Measurements from ENCODE around the gene TNS3.
A peak's percentile ranks its signal among the peaks of the same experiment; 100 is the strongest.

The TNS3 gene

GRCh38 chr7:47565640-47566250 is 16.2 kb downstream of the TNS3 start:
- no peak for DNase-seq (ENCODE audit: low read depth, low spot score)

- DNase-seq (ENCODE audit: low read depth, low spot score) = no peak
These were observed 18.4 kb downstream of the TNS3 start for GRCh38 chr7:47563521-47563920.

DNA sequence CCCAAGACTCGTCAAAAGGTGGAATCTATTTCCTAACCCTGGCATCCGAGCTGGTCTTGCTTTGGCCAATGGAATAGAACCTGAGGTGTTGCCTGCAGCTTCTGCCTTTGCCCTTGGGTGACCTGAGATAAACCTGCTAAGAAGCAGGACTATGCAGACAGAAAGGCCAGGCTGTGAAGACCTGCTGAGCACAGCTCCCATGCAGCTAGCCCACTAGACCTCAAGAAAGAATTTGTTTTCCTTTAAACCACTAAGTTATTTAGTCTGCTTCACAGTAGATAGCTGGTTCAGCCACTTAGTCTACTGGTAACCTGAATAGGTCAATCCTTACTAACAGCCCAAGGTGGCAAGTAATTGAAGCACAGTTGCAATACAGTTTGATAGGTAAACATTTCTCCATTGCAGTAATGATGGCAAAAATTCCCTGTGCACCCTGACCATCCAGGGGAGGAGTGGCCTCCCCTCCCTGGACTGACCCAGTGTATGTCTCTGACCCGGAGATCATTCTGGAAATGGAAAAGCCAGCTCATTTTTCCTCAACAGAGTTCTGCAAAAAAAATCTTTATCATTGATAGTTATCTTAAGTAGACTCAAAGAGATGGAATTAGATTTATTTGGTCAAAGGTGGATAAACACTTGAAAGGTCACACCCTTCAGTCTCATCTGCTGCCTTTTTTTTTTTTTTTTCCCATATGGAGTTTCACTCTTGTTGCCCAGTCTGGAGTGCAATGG is 20.0 kb downstream of the TNS3 start:
- peak; percentile 49 for DNase-seq (ENCODE audit: low read depth, low spot score)

- DNase-seq (ENCODE audit: low read depth, low spot score) = no peak
These were observed 22.3 kb downstream of the TNS3 start for GRCh38 chr7:47559306-47560220.

GRCh38 chr7:47557694-47558670 is 23.9 kb downstream of the TNS3 start:
- peak; percentile 65 for DNase-seq (ENCODE audit: low read depth, low spot score)

- no peak for DNase-seq (ENCODE audit: low read depth, low spot score)
These were observed 24.6 kb downstream of the TNS3 start for GRCh38 chr7:47557317-47557693.

- DNase-seq (ENCODE audit: low read depth, low spot score) = peak; percentile 44
These were observed 25.3 kb downstream of the TNS3 start for GRCh38 chr7:47556511-47557180.

GRCh38 chr7:47553309-47553708 is 28.6 kb downstream of the TNS3 start:
- no peak for DNase-seq (ENCODE audit: low read depth, low spot score)

DNA sequence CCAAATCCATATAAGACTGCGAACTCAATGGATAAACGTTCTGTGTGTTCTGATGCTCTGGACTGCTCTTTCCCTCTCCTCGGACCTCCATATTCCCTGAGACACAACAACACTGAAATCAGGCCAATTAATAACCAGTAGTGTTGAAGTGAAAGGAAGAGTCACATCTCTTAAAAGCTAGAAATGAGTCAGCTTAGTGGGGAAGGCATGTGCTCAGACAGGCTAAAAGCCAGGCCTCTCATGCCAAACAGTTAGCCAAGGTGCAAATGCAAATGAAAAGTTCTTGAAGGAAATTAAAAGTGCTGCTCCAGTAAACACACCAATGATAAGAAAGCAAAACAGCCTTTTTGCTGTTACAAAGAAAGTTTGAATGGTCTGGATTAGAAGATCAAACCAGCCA is 29.3 kb downstream of the TNS3 start:
- DNase-seq (ENCODE audit: low read depth, low spot score) = peak; percentile 89

GRCh38 chr7:47551668-47552440 is 30.1 kb downstream of the TNS3 start:
- peak; percentile 49 for DNase-seq (ENCODE audit: low read depth, low spot score)

DNA sequence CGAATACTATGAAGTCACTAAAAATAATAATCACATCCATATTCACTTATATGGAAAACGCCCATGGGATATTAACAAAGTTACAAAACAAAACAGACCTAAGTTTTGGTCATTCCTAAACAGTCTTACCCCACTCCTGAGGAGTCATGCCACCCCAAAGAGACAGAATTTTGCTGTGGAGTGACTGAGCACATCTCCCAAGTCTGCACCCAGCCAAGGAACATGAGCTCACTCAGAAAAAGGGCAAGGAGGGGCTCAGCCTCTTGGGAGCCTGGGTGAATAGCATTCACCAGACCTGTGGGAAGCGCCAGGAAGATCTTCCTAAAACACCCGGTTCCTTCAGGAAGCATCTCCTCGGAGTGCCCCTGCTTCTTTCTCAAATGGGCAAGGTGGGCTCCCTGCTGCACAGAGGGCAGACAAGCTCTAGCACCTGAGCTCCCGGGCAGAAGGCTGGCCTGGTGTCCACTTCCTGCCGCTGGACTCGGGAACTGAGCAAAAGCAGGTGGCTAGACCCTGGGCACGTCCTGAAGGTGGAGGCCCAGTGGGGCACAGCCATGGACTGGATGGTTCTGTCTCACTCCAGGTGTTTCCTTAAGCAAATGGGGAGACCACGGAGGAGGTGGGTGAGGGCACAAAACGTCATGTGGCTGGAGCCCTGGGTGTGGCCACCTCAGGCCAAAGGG is 31.0 kb downstream of the TNS3 start:
- no peak for DNase-seq (ENCODE audit: low read depth, low spot score)

DNA sequence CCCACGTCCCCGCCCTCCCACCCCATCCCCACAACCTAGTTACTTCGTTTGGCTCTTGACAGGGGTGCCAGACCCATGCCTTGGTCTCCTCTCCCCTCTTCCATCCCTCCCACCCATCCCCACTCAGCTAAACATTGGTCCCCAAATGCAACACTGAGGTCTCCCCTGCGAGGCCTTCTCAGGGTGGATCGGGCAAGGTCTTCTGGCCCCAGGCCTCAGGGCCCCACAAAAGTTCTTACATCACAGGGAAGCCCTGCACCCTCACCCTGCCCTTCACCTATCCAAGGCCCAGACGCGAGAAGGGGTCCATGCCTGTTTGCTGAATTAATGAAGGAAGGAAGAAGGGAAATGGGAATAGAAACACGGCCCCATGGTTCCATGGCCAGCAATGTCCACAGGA is 32.0 kb downstream of the TNS3 start:
- no peak for DNase-seq (ENCODE audit: low read depth, low spot score)

DNA sequence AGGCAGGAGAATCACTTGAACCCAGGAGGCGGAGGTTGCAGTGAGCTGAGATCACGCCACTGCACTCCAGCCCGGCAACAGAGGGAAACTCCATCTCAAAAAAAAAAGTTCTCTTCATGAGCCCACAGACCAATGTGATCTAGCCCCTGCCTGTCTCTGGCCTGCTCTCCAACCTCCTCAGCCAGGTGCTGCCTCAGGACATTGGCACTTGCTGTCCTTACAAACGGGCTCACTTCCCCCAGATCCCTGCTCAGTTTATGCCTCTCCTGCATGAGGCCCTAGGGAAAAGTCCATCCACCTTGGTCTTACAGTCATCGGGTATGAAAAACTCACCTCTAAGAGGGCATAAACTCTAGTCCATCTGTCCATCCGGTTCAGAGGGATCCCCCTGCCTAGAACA is 32.5 kb downstream of the TNS3 start:
- no peak for DNase-seq (ENCODE audit: low read depth, low spot score)

DNA sequence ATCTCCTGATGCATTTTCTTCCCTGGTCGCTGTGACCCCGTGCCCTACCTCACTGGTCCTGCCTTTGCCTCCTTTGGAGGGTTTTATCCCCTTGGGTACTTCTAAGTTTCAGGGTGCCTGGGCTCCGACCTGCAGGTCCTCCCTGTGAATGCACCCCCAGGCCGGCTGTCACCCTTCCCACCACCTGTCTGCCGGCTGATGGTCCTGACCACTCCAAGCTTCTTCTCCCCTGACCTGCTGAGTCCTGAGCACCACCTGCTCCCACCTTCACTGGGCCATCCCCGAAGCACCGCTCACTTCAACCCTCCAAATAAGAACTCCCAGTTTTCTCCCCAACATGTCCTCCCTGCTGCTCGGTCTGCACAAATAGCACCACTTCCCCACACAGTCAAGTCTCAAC is 33.4 kb downstream of the TNS3 start:
- DNase-seq (ENCODE audit: low read depth, low spot score) = no peak

DNA sequence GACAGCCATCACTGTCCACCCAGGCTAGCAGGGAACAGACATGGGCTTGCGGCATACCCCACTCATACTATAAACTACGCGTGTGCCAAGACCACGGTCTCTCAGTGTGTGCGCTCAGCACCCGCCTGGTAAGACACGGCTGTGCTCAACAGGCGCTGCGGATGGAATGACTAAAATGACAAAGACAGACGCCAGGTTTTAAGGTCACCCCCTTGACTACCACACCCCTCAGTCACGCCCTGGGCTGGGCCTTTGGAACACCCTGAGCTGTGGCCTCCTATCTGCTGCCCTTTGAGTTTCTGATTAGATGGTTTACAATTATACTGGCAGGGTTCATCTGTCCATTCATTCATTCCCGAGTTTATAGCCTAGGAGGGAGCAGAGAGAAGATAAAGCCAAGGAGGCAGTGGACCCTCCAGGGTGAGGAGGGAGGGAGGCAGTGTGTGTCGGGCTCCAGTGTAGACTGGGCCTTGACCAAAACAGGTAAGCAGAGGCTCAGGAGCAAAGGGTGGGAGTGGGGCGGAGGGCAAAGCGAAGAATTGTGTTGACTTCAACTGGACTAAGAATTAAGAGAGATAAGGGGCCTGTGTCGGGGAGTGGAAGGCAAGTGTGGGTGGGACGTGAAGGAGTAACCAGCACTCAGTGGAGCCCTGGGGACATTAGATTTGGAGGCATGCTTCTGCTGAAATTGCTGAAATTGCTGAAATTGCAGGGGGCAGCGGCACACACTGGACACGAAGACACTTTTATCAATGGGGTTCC is 35.0 kb downstream of the TNS3 start:
- no peak for DNase-seq (ENCODE audit: low read depth, low spot score)

DNA sequence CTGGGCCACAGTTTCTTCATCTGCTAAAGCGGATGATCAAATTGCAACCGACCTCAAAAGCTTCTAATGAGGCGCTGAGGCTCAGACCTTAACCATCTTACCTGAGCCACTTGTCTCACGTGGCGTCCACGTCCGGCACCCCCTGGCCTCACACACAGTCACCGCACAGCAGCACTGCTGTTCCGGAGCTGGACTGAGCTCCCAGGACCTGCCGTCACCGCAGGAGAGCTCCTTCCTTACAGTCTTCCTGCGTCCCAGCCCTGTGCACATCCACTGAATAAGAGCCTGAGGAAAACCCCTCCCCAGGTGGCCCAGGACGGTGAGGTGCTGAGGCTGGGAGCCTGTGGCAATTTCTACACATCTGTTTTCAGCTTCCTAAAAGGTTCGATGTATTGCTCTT is 35.7 kb downstream of the TNS3 start:
- no peak for DNase-seq (ENCODE audit: low read depth, low spot score)

GRCh38 chr7:47544416-47544815 is 37.5 kb downstream of the TNS3 start:
- DNase-seq (ENCODE audit: low read depth, low spot score) = no peak

DNA sequence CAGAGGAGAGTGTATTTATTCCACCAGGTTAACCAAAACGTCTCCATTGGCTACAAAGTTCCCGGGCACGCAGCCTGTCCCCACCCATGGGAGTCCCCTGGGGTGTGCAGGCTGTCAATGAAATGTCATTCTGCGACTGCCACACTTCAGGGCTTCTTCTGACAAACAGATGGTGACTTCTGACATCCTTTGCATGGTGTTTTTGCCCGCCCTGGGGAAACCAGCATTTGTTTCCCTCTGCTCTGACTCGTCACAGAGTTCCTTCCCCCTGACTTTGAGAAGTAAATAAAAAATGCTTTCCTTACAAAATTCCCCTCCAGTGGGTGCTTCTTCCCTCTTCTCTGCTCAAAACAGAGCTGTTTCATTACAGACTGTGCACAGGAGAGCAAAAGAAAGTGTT is 38.2 kb downstream of the TNS3 start:
- DNase-seq (ENCODE audit: low read depth, low spot score) = no peak

GRCh38 chr7:47543056-47543455 is 38.9 kb downstream of the TNS3 start:
- DNase-seq (ENCODE audit: low read depth, low spot score) = no peak

Data from astrocyte of the hippocampus (primary cell).